ENCODE measurements around the gene TCEAL6.
A peak's percentile ranks its signal among the peaks of the same experiment; 100 is the strongest.
"Not testable (repeated sequence)": the region's sequence is repeated elsewhere in the genome, so short reads cannot be mapped to it uniquely, and the experiment has no call there.

The TCEAL6 gene

DNA sequence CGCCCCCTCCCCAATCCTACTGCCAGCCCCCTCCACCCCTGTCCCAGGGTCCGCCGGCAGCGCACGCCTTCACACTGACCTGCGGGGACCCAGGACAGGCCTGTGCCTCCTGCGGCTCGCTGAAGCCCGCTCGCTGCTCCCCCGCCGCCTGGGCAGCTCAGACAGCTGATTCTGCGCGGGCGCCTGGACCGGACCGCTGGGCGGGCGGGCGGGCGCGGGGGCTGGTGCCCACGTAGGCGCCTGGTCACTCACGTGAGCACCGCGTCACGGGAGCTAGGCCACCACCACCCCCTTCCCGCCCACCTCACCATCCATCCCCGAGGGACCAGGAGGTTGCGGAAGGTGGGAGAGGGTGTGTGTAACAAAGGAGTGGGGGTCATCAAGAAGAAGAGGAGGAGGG, at the start of gene TCEAL6:
TCEAL6 (minus strand) TSS at position 208 of the 400 bp plus-strand sequence.
- DNase-seq: peak in 31 of 58 donors; percentile 0 to 41 (median 3)

- no peak for DNase-seq
These were observed 43.9 kb upstream of the TCEAL6 start for GRCh38 chrX:102185967-102186720.

DNA sequence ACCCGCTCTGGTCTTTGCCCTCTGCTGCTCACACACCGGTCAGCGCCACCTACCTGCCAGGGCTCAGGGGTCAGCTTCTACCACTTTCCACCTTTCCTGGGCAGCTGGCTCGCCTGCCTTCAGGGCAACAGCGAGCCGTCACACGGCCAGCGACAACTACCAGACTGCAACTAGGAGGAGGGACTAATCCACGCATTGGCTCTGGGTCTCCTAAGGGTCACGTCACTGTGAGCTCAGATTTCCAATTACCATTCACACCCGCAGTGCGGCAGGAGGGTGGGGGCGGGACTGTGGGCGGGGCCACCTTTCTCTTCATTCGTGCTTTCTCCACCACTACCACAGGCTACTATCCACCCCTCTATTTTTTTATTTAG, 13.5 kb upstream of the TCEAL6 start, which contains the start of gene BEX5:
BEX5 (minus strand) TSS at position 172 of the 374 bp plus-strand sequence. CDS start 1,712 bp downstream, outside the sequence.
- peak in 55 of 58 donors; percentile 1 to 84 (median 48) for DNase-seq

GRCh38 chrX:102154900-102155805, 12.9 kb upstream of the TCEAL6 start:
- DNase-seq: peak in 22 of 58 donors; percentile 0 to 40 (median 14)

- DNase-seq: peak in 33 of 58 donors; percentile 0 to 51 (median 4)
These were observed 12.1 kb upstream of the TCEAL6 start for GRCh38 chrX:102154218-102154860.

GRCh38 chrX:102141631-102142030, 650 bp downstream of the TCEAL6 start:
- DNase-seq: peak in 8 of 58 donors; percentile 0 to 6 (median 1)

DNA sequence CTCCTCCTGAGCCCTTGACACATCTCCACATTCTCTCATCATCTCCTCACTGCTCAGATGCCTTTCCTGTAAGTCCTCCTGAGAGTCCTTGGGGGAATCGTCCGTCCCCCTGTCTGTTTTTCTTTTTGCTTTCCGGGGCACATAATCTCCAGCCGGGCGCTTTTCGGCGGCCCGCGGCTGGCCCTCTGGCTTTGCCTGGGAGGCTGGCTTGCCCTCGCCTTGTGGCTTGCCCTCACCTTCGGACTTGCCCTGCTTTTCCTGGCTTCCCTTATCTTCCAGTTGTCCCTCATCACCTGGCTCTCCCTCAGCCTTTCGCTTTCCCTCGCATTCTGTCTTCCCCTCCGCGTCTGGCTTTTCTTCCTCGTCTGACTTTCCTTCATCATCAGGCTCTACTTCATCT, 1.4 kb downstream of the TCEAL6 start:
- DNase-seq: not testable (repeated sequence)

DNA sequence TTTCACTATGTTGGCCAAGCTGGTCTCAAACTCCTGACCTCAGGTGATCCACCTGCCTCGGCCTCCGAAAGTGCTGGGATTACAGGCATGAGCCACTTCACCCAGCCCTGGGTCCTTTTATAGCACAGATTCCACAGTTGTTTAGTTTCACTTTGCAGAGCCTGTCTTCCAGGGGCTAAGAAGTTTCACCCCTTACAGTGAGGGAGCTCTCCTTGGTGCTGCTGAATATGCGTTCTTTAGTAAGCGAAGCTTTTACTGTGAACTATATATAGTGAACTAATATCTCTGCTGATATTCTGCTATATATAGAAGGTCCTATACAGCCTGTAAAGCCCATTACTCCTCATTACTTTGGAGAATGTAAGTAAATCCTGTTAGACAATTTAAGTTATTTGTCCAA, 4.2 kb downstream of the TCEAL6 start:
- DNase-seq: no peak

DNA sequence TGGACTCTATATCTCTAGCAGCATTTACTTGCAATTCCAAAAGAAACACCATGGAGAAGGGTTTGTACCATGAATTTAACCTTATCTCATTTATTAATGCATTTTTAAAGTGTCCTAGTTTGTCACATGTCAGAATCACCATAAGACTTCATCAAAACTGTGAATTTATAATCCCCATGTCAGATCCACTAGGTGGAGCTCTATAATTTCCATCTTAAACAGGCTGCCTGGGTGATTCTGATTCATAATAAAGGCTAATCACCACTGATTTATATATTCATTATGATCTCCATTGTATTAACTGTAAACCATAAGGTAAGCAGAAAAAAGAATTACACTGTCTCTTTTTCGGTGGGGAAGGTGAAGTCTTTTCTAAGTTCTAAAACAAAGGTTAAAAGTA, 12.8 kb downstream of the TCEAL6 start:
- no peak for DNase-seq

GRCh38 chrX:102126863-102127262, 15.4 kb downstream of the TCEAL6 start:
- DNase-seq: peak in 2 of 58 donors; percentile 1 to 4

- peak in 5 of 58 donors; percentile 2 to 15 (median 3) for DNase-seq
These were observed 16.0 kb downstream of the TCEAL6 start for GRCh38 chrX:102126080-102126818.

DNA sequence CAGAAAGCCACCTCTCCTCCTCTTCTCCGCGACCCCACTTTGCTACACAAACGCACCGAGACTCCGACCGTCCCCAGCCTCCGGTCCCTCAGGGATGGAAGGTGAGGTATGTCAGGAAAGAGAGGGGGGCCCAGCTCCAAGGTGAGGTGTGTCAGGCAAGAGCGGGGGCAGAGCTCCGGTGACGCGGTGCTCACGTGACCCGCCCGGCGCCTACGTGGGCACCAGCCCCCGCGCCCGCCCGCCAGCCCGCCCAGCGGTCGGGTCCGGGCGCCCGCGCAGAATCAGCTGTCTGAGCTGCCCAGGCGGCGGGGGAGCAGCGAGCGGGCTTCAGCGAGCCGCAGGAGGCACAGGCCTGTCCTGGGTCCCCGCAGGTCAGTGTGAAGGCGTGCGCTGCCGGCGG, 16.8 kb downstream of the TCEAL6 start, which contains the start of gene TCEAL2:
TCEAL2 (plus strand) TSS at position 244 of the 400 bp plus-strand sequence. CDS start 1,152 bp downstream, outside the sequence.
- peak in 45 of 58 donors; percentile 2 to 49 (median 18) for DNase-seq

DNA sequence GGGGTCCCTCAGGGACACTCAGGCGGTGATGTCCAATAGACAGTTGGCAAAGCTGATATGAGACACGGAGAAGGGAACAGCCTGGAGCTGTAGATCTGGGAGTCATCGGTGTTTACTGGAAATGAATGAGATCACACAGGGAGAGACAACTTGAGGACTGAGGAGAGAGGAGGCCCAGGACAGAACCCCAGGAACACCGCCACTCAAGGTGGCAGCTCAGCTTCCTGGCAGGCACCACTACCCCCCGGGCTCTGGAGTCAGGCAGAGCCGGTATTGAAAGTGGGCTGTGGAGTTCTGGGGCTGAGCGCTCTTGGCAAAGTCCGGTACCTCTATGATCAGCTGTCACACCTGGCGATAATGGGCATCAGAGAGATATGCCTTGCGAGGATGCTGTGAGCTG, 17.3 kb downstream of the TCEAL6 start:
- not testable (repeated sequence) for DNase-seq

GRCh38 chrX:102115748-102116147, 26.5 kb downstream of the TCEAL6 start:
- no peak for DNase-seq

DNA sequence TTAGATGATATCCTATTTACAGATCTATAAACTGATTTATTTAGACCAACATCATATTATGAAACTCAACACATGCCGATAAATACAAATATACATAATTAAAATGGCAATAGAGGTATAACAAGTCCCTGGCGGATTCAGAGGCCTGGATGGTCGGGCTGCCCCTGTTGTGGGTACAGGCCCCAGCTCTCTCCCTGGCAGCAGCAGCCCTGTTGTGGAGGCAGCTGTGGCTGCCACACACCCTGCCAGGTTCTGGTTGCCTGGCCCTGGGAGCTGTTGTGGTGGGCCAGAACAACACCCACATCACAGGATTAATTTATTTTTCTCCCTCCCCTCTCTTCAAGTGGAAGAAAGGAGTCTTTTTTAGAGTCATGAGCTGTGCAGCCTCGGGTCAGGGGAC, 28.9 kb downstream of the TCEAL6 start:
- DNase-seq: no peak
